NCI-H460 (cell line): ENCODE data around the gene RABGGTA. TPM values are rescaled to one million over a fixed set of nuclear protein-coding genes. Genes with fewer than 3 reads are reported as not detected.
"Not testable (repeated sequence)": the region's sequence is repeated elsewhere in the genome, so short reads cannot be mapped to it uniquely, and the experiment has no call there.

Source experiments
- DNase-seq: peaks from one replicate; pipeline ENCODE4 v3.0.0-alpha.2; 2016; ENCODE audit warnings: low read depth; ENCODE audit errors: extremely low read depth
- small RNA-seq, 2 experiments: library from RNA; depleted of rRNA; stranded (forward); fragments of <200 nt; gene quantifications; one replicate each; pipeline ENCODE3, GENCODE V24; 2014
- total RNA-seq: library from RNA; depleted of rRNA; stranded (reverse); fragments of >200 nt; shearing (Covaris generic); gene quantifications from 2 replicates; pipeline ENCODE4 v1.2.3, GENCODE V29; 2014; rRNA removed

RABGGTA gene
- total RNA-seq, 1 experiment from 2014 or later, result 34.2 TPM

GRCh38 chr14:24224618-24225071, 46.8 kb downstream of the RABGGTA start:
- no peak for DNase-seq

- not testable (repeated sequence) for DNase-seq
Measured at GRCh38 chr14:24222987-24223386, 48.4 kb downstream of the RABGGTA start.

- DNase-seq, result no peak
Measured at GRCh38 chr14:24219521-24219920, 51.9 kb downstream of the RABGGTA start.

- no peak for DNase-seq
Measured at GRCh38 chr14:24219080-24219479, 52.3 kb downstream of the RABGGTA start.

GRCh38 chr14:24216876-24217275, 54.5 kb downstream of the RABGGTA start:
- not testable (repeated sequence) for DNase-seq

GRCh38 chr14:24216345-24216699, 55.1 kb downstream of the RABGGTA start:
- DNase-seq, result no peak

Small RNAs within 50 kb of the gene (small RNA-seq; reads per million reads assigned to genes)
- 0 reads per million in 2 experiments for gene MDP1

Other genes starting within 250 kb of the RABGGTA start
- 1.1 and 1.7 TPM in 2 replicates for gene CARMIL3, start 219.6 kb downstream of the RABGGTA start, total RNA-seq
- gene CPNE6, start 200.0 kb downstream of the RABGGTA start, total RNA-seq, result not detected in 2 replicates
- gene PCK2, start 177.3 kb downstream of the RABGGTA start, total RNA-seq, result 35.8 and 40.8 TPM in 2 replicates
- 49.6 and 54.1 TPM in 2 replicates for gene DCAF11, start 156.8 kb downstream of the RABGGTA start, total RNA-seq
- gene NRL, start 156.6 kb downstream of the RABGGTA start, total RNA-seq, result 1.4 and 1.6 TPM in 2 replicates
- gene FITM1, start 140.9 kb downstream of the RABGGTA start, total RNA-seq, result 0.45 and 0.84 TPM in 2 replicates
- gene PSME1, start 135.4 kb downstream of the RABGGTA start, total RNA-seq, result 160 and 177 TPM in 2 replicates
- gene EMC9, start 130.0 kb downstream of the RABGGTA start, total RNA-seq, result 29.6 and 33.5 TPM in 2 replicates
- 204 and 205 TPM in 2 replicates for gene PSME2, start 125.0 kb downstream of the RABGGTA start, total RNA-seq
- 32.0 and 35.1 TPM in 2 replicates for gene RNF31, start 124.1 kb downstream of the RABGGTA start, total RNA-seq
- gene IRF9, start 110.3 kb downstream of the RABGGTA start, total RNA-seq, result 14.9 and 16.8 TPM in 2 replicates
- gene REC8, start 99.5 kb downstream of the RABGGTA start, total RNA-seq, result 1.4 and 4.6 TPM in 2 replicates
- gene IPO4, start 82.8 kb downstream of the RABGGTA start, total RNA-seq, result 38.9 and 48.8 TPM in 2 replicates
- 61.4 and 63.5 TPM in 2 replicates for gene TM9SF1, start 76.2 kb downstream of the RABGGTA start, total RNA-seq
- gene TSSK4, start 65.9 kb downstream of the RABGGTA start, total RNA-seq, result 0.20 TPM in 1 of 2 replicates, not detected in the other
- 51.2 and 82.4 TPM in 2 replicates for gene CHMP4A, start 58.1 kb downstream of the RABGGTA start, total RNA-seq
- 15.0 and 20.2 TPM in 2 replicates for gene MDP1, start 55.5 kb downstream of the RABGGTA start, total RNA-seq
- gene NEDD8, start 39.2 kb downstream of the RABGGTA start, total RNA-seq, result 207 and 223 TPM in 2 replicates
- 88.7 and 89.5 TPM in 2 replicates for gene GMPR2, start 38.7 kb downstream of the RABGGTA start, total RNA-seq
- 46.9 and 48.7 TPM in 2 replicates for gene TINF2, start 29.0 kb downstream of the RABGGTA start, total RNA-seq
- 5.2 TPM in 2 replicates for gene TGM1, start 8.4 kb downstream of the RABGGTA start, total RNA-seq
- 8.5 and 9.6 TPM in 2 replicates for gene DHRS1, start 28.2 kb upstream of the RABGGTA start, total RNA-seq
- 16.2 and 16.6 TPM in 2 replicates for gene NOP9, start 28.3 kb upstream of the RABGGTA start, total RNA-seq
- gene CIDEB, start 36.4 kb upstream of the RABGGTA start, total RNA-seq, result not detected in 2 replicates
- gene LTB4R2, start 38.5 kb upstream of the RABGGTA start, total RNA-seq, result 7.7 and 8.6 TPM in 2 replicates
- gene LTB4R, start 39.9 kb upstream of the RABGGTA start, total RNA-seq, result 11.1 and 13.4 TPM in 2 replicates
- 0.40 TPM in 1 of 2 replicates, not detected in the other for gene ADCY4, start 63.5 kb upstream of the RABGGTA start, total RNA-seq
- gene RIPK3, start 68.4 kb upstream of the RABGGTA start, total RNA-seq, result not detected in 2 replicates
- 17.7 and 23.6 TPM in 2 replicates for gene NFATC4, start 96.6 kb upstream of the RABGGTA start, total RNA-seq
- 0.12 and 0.17 TPM in 2 replicates for gene NYNRIN, start 127.4 kb upstream of the RABGGTA start, total RNA-seq
- gene CBLN3, start 158.1 kb upstream of the RABGGTA start, total RNA-seq, result 1.1 and 1.2 TPM in 2 replicates
- gene KHNYN, start 158.4 kb upstream of the RABGGTA start, total RNA-seq, result 51.1 and 58.3 TPM in 2 replicates
- gene SDR39U1, start 171.2 kb upstream of the RABGGTA start, total RNA-seq, result 22.6 and 24.7 TPM in 2 replicates
- not detected in 2 replicates for gene CMA1, start 236.7 kb upstream of the RABGGTA start, total RNA-seq